GM12878 (cell line): ENCODE data around the gene PSORS1C1. TPM values are rescaled to one million over a fixed set of nuclear protein-coding genes. Genes with fewer than 3 reads are reported as not detected.
A peak's percentile ranks its signal among the peaks of the same experiment; 100 is the strongest.

Experiments
- ATAC-seq: fragments of 200-7000 bp; cut with Tn5 transposase; 3 replicates; pipeline ENCODE4 v1.9.1; 2020; ENCODE audit warnings: mild to moderate bottlenecking, moderate library complexity
- BruUV-seq: library from RNA; stranded (reverse); fragments of 400-500 nt; replicated peaks from 2 replicates; lab custom pipeline; 2021; lab: Mats Ljungman, UMichigan
- CTCF ChIA-PET: fragments of 300-600 bp; sonication (Branson Sonifier 250); formaldehyde crosslinking; extraction: SDS; loops from one replicate; lab custom pipeline; 2021; ENCODE audit warnings: inconsistent platforms; lab: Yijun Ruan, JAX
- POLR2A ChIA-PET: fragments of 350-600 bp; formaldehyde crosslinking; extraction: SDS; loops from one replicate; lab custom pipeline; 2021; ENCODE audit warnings: inconsistent platforms; lab: Charles Lee
- RAD21 ChIA-PET: fragments of 300-600 bp; sonication (Branson Sonifier 250); formaldehyde crosslinking; loops from one replicate; lab custom pipeline; 2023; ENCODE audit warnings: antibody characterized with exemption; ENCODE audit not compliant: unreplicated experiment; lab: Charles Lee
- SMC1A ChIA-PET: fragments of 300-600 bp; sonication (Branson Sonifier 250); formaldehyde crosslinking; loops from one replicate; lab custom pipeline; 2023; ENCODE audit not compliant: unreplicated experiment, uncharacterized antibody; lab: Charles Lee
- DNase-seq: peaks from one replicate; pipeline ENCODE4 v3.0.0-alpha.2; 2011; ENCODE audit warnings: low read depth, low spot score
- FAIRE-seq: peaks from 3 replicates; lab custom pipeline; 2011; peaks lifted over from hg19 to GRCh38; lab: Jason Lieb, UNC
- H2AFZ ChIP-seq: 2 replicates; pipeline ENCODE4 v1.6.0; 2011; ENCODE audit warnings: low read depth, low read length, control low read depth; ENCODE audit not compliant: control insufficient read depth
- H3K27ac ChIP-seq: 2 replicates; pipeline ENCODE4 v1.5.1; 2011; ENCODE audit warnings: control low read depth; ENCODE audit not compliant: control insufficient read depth, insufficient read depth
- H3K27me3 ChIP-seq, 2 experiments: replicated peaks in 1 of 2; 2 replicates each; pipeline versions ENCODE4 v1.6.0 to v1.6.1; 2011; ENCODE audit warnings: low read length in 1 of 2; ENCODE audit not compliant: control insufficient read depth in 2 of 2, insufficient read depth in 2 of 2
- H3K36me3 ChIP-seq, 2 experiments: 2 replicates each; pipeline ENCODE4 v1.5.1; 2011; ENCODE audit warnings: low read length in 1 of 2; ENCODE audit not compliant: control insufficient read depth in 2 of 2, insufficient read depth in 2 of 2
- H3K4me1 ChIP-seq: 2 replicates; pipeline ENCODE4 v1.6.1; 2011; ENCODE audit warnings: mild to moderate bottlenecking, low read length, moderate library complexity, mixed read lengths; ENCODE audit not compliant: control insufficient read depth, insufficient read depth
- H3K4me2 ChIP-seq: 2 replicates; pipeline ENCODE4 v1.6.0; 2011; ENCODE audit warnings: control low read depth; ENCODE audit not compliant: control insufficient read depth, insufficient read depth
- H3K4me3 ChIP-seq: fragments of 200-600 bp; sonication (generic); 2 replicates; pipeline ENCODE4 v1.5.1; 2016
- H3K79me2 ChIP-seq: 2 replicates; pipeline ENCODE4 v1.6.0; 2011; ENCODE audit warnings: low read length; ENCODE audit not compliant: control insufficient read depth, insufficient read depth
- H3K9ac ChIP-seq: 2 replicates; pipeline ENCODE4 v1.8.0; 2011; ENCODE audit warnings: low read length, control low read depth, mixed read lengths; ENCODE audit not compliant: control insufficient read depth, insufficient read depth
- H3K9me3 ChIP-seq: replicated peaks from 3 replicates; pipeline ENCODE4 v1.5.1; 2011; ENCODE audit warnings: mild to moderate bottlenecking, low read length; ENCODE audit not compliant: control insufficient read depth, insufficient read depth
- H4K20me1 ChIP-seq: 2 replicates; pipeline ENCODE4 v1.6.0; 2011; ENCODE audit not compliant: control insufficient read depth, insufficient read depth
- CHD2 ChIP-seq: IDR thresholded peaks from 2 replicates; pipeline ENCODE4 v1.6.1; 2011; ENCODE audit warnings: low read depth, low read length, improper control_type of control experiment, borderline replicate concordance
- CHD4 ChIP-seq: fragments of 200-600 bp; sonication (generic); IDR thresholded peaks from 2 replicates; pipeline ENCODE4 v1.6.1; 2016; ENCODE audit warnings: mild to moderate bottlenecking
- EED ChIP-seq: sonication (generic); IDR thresholded peaks from 2 replicates; pipeline ENCODE4 v1.6.1; 2016; ENCODE audit warnings: antibody characterized with exemption, low read depth
- IRF5 ChIP-seq: fragments of 450-650 bp; IDR thresholded peaks from 2 replicates; pipeline ENCODE4 v1.6.1; 2017; ENCODE audit warnings: borderline replicate concordance
- KDM1A ChIP-seq: fragments of 200-600 bp; sonication (generic); IDR thresholded peaks from 2 replicates; pipeline ENCODE4 v1.6.1; 2016; ENCODE audit warnings: borderline replicate concordance
- RB1 ChIP-seq: fragments of 450-650 bp; formaldehyde crosslinking; IDR thresholded peaks from 2 replicates; pipeline ENCODE4 v1.6.1; 2017; ENCODE audit warnings: mild to moderate bottlenecking, borderline replicate concordance
- RELA ChIP-seq: fragments of 450-650 bp; IDR thresholded peaks from 2 replicates; pipeline ENCODE4 v1.8.0; 2014; ENCODE audit warnings: borderline replicate concordance; ENCODE audit not compliant: partially characterized antibody
- ZBTB40 ChIP-seq: fragments of 450-650 bp; IDR thresholded peaks from 2 replicates; pipeline ENCODE4 v1.6.1; 2016; ENCODE audit warnings: mild to moderate bottlenecking, moderate library complexity, borderline replicate concordance
- WGBS: methylation state at CpG from one replicate; pipeline ENCODE4 v1.1.6; 2016; ENCODE audit warnings: low lambda C conversion rate; ENCODE audit not compliant: insufficient replicate concordance, insufficient coverage; ENCODE audit errors: missing lambda C conversion rate; 5-methylcytosine and 5-hydroxymethylcytosine counted together
- in situ Hi-C: fragments of 300-500 bp; cut with MboI; formaldehyde crosslinking; loops from 9 replicates; pipeline ENCODE4 v1.14.3; 2018; ENCODE audit warnings: mixed read lengths
- intact Hi-C: fragments of 100-400 bp; cut with micrococcal nuclease; formaldehyde crosslinking; loops from one replicate; pipeline ENCODE4 v1.14.2; 2022; ENCODE audit not compliant: unreplicated experiment
- polyA plus RNA-seq, 11 experiments: library from polyadenylated mRNA; depleted of rRNA in 4 of 11; unstranded in 6 of 11; stranded (reverse) in 5 of 11; fragments of >200 nt; fragmentation: Nextera tagmentation in 4 of 11; fragmentation: Illumina TruSeq in 1 of 11; extraction: Ambion mirVana in 4 of 11; extraction: Trizol in 1 of 11; gene quantifications; 1 replicate in 1 of 11; 2 replicates in 10 of 11; pipeline versions ENCODE4 v1.2.1 to v1.2.3, GENCODE V29; 2011 to 2016; ENCODE audit warnings: inconsistent platforms in 2 of 11, missing spikeins in 2 of 11, low read depth in 1 of 11
- total RNA-seq, 4 experiments: library from RNA; depleted of rRNA in 3 of 4; stranded (reverse); fragments of >200 nt in 3 of 4; fragmentation: Illumina TruSeq in 1 of 4; extraction: Trizol in 1 of 4; gene quantifications; 2 replicates each; pipeline versions ENCODE4 v1.2.1 to v1.2.3, GENCODE V29; 2013 to 2021
- TF ChIP-seq, protein P1 (sequence below): fragments of 450-650 bp; IDR thresholded peaks from 2 replicates; pipeline ENCODE4 v1.6.1; 2017; ENCODE audit warnings: mild to moderate bottlenecking

Gene PSORS1C1
- total and polyA plus RNA-seq, 10 of the 15 experiments (the other 5 are each of a cell fraction or from before 2014, with no cell fraction given) = 0.13 to 1.00 (median 0.20) TPM; not detected in 5

- H3K4me3 ChIP-seq = no peak overlapping the region
- TF ChIP-seq RELA (no peak), ZBTB40 (no peak), RB1 (no peak), CHD2 (no peak), IRF5 (no peak), KDM1A (no peak), EED (no peak), CHD4 (no peak)
- TF ChIP-seq, protein P1, sequence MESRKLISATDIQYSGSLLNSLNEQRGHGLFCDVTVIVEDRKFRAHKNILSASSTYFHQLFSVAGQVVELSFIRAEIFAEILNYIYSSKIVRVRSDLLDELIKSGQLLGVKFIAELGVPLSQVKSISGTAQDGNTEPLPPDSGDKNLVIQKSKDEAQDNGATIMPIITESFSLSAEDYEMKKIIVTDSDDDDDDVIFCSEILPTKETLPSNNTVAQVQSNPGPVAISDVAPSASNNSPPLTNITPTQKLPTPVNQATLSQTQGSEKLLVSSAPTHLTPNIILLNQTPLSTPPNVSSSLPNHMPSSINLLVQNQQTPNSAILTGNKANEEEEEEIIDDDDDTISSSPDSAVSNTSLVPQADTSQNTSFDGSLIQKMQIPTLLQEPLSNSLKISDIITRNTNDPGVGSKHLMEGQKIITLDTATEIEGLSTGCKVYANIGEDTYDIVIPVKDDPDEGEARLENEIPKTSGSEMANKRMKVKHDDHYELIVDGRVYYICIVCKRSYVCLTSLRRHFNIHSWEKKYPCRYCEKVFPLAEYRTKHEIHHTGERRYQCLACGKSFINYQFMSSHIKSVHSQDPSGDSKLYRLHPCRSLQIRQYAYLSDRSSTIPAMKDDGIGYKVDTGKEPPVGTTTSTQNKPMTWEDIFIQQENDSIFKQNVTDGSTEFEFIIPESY = no peak
- no peaks in the 10 kb centered on the region for H3K36me3 ChIP-seq
- ChIA-PET CTCF (no interaction called here), RAD21 (no interaction called here), POLR2A (no interaction called here), SMC1A (no interaction called here)
- no peaks in the 10 kb centered on the region for H4K20me1 ChIP-seq
- H3K27me3 ChIP-seq = peaks cover 2 to 3% of the 10 kb centered on the region in 2 experiments; a peak in 3 of 4 replicates
- H3K27ac ChIP-seq = no peak overlapping the region
- no peak overlapping the region for H2AFZ ChIP-seq
- no peaks in the 10 kb centered on the region for H3K79me2 ChIP-seq
- DNase-seq (no peak), FAIRE-seq (no peak), ATAC-seq (peak; percentile 14; the same call in 1 of the 3 replicates)
- BruUV-seq = no TSS peak
- intact Hi-C loops (no loop called here), in situ Hi-C loops (no loop called here)
- H3K4me1 ChIP-seq = no peaks in the 10 kb centered on the region; the same call in 1 of the 2 replicates
- H3K4me2 ChIP-seq = no peak overlapping the region
- no peaks in the 10 kb centered on the region for H3K9me3 ChIP-seq
- 21% methylated on average over 16 of the region's 16 CpGs for WGBS
- no peak overlapping the region for H3K9ac ChIP-seq
Observed at GRCh38 chr6:31122791-31123706, 8.4 kb downstream of the PSORS1C1 start.
